GM21737 (cell line): ENCODE measurements around the gene ST3GAL5.

ENCODE experiments used
- ATAC-seq: cut with Tn5 transposase; IDR thresholded peaks from one replicate; pipeline ENCODE4 v1.9.1; 2021; ENCODE audit warnings: mild to moderate bottlenecking, moderate library complexity; ENCODE audit not compliant: unreplicated experiment

The ST3GAL5 gene

GRCh38 chr2:85867556-85868292 is 21.1 kb downstream of the ST3GAL5 start:
- no peak for ATAC-seq

- no peak for ATAC-seq
Observed at GRCh38 chr2:85867121-85867520, 21.7 kb downstream of the ST3GAL5 start.

GRCh38 chr2:85866165-85866659 is 22.6 kb downstream of the ST3GAL5 start:
- no peak for ATAC-seq

- peak; percentile 44 for ATAC-seq
Observed at GRCh38 chr2:85865539-85866164, 23.1 kb downstream of the ST3GAL5 start.

- no peak for ATAC-seq
Observed at GRCh38 chr2:85864654-85865053, 24.1 kb downstream of the ST3GAL5 start.

- no peak for ATAC-seq
Observed at GRCh38 chr2:85862426-85862825, 26.4 kb downstream of the ST3GAL5 start.

GRCh38 chr2:85861650-85862049 is 27.1 kb downstream of the ST3GAL5 start:
- no peak for ATAC-seq

GRCh38 chr2:85861180-85861579 is 27.6 kb downstream of the ST3GAL5 start:
- no peak for ATAC-seq

- ATAC-seq = no peak
Observed at GRCh38 chr2:85858841-85859240, 29.9 kb downstream of the ST3GAL5 start.

- no peak for ATAC-seq
Observed at GRCh38 chr2:85854897-85855296, 33.9 kb downstream of the ST3GAL5 start.

- peak; percentile 12 for ATAC-seq
Observed at GRCh38 chr2:85854166-85854509, 34.7 kb downstream of the ST3GAL5 start.

- peak; percentile 41 for ATAC-seq
Observed at GRCh38 chr2:85853499-85854165, 35.2 kb downstream of the ST3GAL5 start.

- ATAC-seq = peak; percentile 75
Observed at GRCh38 chr2:85852937-85853498, 35.8 kb downstream of the ST3GAL5 start.

GRCh38 chr2:85852152-85852840 is 36.5 kb downstream of the ST3GAL5 start:
- ATAC-seq = no peak

- no peak for ATAC-seq
Observed at GRCh38 chr2:85851253-85852151, 37.3 kb downstream of the ST3GAL5 start.

GRCh38 chr2:85850451-85850850 is 38.3 kb downstream of the ST3GAL5 start:
- ATAC-seq = no peak

GRCh38 chr2:85847051-85847588 is 41.7 kb downstream of the ST3GAL5 start:
- ATAC-seq = no peak

GRCh38 chr2:85846411-85846810 is 42.4 kb downstream of the ST3GAL5 start:
- ATAC-seq = no peak

- ATAC-seq = no peak
Observed at GRCh38 chr2:85844486-85844885, 44.3 kb downstream of the ST3GAL5 start.

GRCh38 chr2:85843543-85843942 is 45.2 kb downstream of the ST3GAL5 start:
- no peak for ATAC-seq
